Activated CD8-positive, alpha-beta memory T cell treated with anti-CD3 and anti-CD28 coated beads, Interleukin-2, amount 10 ng/mL, durations not matched to agents 7 days and 5 days (primary cell): ENCODE data around the gene C19orf12. TPM values are rescaled to one million over a fixed set of nuclear protein-coding genes. Genes with fewer than 3 reads are reported as not detected.
A peak's percentile ranks its signal among the peaks of the same experiment; 100 is the strongest.

Experiments
- ATAC-seq: fragments of 150-1000 bp; cut with Tn5 transposase; one replicate; pipeline ENCODE4 v1.10.0; 2021; ENCODE audit warnings: moderate library complexity
- CTCF ChIA-PET: fragments of 350-600 bp; sonication (Branson Sonifier 250); formaldehyde crosslinking; loops from one replicate; lab custom pipeline; 2021; ENCODE audit warnings: antibody characterized with exemption; lab: Charles Lee
- DNase-seq: peaks from one replicate; pipeline ENCODE4 v3.0.0-alpha.2; 2020
- H3K27ac Mint-ChIP-seq: one replicate; pipeline ENCODE4 v1.8.0; 2021; ENCODE audit warnings: mild to moderate bottlenecking, mixed read lengths
- H3K27me3 Mint-ChIP-seq: one replicate; pipeline ENCODE4 v1.8.0; 2021; ENCODE audit warnings: mixed read lengths
- H3K36me3 Mint-ChIP-seq: one replicate; pipeline ENCODE4 v1.8.0; 2021; ENCODE audit warnings: mild to moderate bottlenecking, mixed read lengths
- H3K4me1 Mint-ChIP-seq: one replicate; pipeline ENCODE4 v1.8.0; 2021; ENCODE audit warnings: mixed read lengths
- H3K4me3 Mint-ChIP-seq: one replicate; pipeline ENCODE4 v1.8.0; 2021; ENCODE audit warnings: mild to moderate bottlenecking, moderate library complexity, mixed read lengths
- H3K9me3 Mint-ChIP-seq: one replicate; pipeline ENCODE4 v1.8.0; 2022; ENCODE audit warnings: low read depth, mixed read lengths
- total RNA-seq, 2 experiments: library from RNA; stranded (reverse); gene quantifications; one replicate each; pipeline ENCODE4 v1.2.3, GENCODE V29; 2021

C19orf12 gene
- total RNA-seq, 2 experiments from 2014 or later = 43.6 to 44.1 TPM

- no peaks in the 10 kb centered on the region for H3K27me3 Mint-ChIP-seq
- no peak for ATAC-seq
- H3K4me1 Mint-ChIP-seq = peaks cover 53% of the 10 kb centered on the region
- no peak overlapping the region for H3K27ac Mint-ChIP-seq
- H3K9me3 Mint-ChIP-seq = peaks cover 4% of the 10 kb centered on the region
- CTCF ChIA-PET = interaction anchor here (0.7 to 2.5 kb wide), 5 partner anchors 14 to 76 kb away, joined by 3 to 14 read pairs (median 5); partner anchors contain the start of gene PLEKHF1
- peaks cover 10% of the 10 kb centered on the region for H3K36me3 Mint-ChIP-seq
- no peak for DNase-seq
- H3K4me3 Mint-ChIP-seq = no peak overlapping the region
Measured at GRCh38 chr19:29686285-29686805, 28.7 kb downstream of the C19orf12 start.

DNA sequence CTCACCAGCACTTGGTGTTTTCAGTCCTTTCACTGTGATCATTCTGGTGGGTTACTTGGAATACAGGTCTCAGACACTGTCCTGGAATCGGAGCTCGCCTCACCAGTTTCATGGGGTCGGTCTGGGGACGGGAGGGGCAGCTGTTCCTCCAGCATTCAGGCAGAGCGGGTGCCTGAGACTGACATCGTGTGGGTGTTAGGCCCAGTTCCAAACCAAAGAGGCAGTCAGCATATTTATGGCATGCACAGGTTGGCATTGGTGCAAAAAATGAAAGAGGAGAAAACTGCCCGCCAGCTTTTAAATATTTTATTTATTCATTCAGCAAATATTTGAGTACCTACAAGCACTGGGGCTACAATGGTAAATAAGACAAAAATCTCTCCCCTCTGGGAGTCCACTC, 29.7 kb downstream of the C19orf12 start:
- H3K27ac Mint-ChIP-seq = no peak overlapping the region
- ATAC-seq = no peak
- peaks cover 10% of the 10 kb centered on the region for H3K36me3 Mint-ChIP-seq
- no peak for DNase-seq
- peaks cover 55% of the 10 kb centered on the region for H3K4me1 Mint-ChIP-seq
- H3K4me3 Mint-ChIP-seq = no peak overlapping the region
- no peaks in the 10 kb centered on the region for H3K27me3 Mint-ChIP-seq
- CTCF ChIA-PET = interaction anchor here (0.9 to 11.2 kb wide), 6 partner anchors 13 to 75 kb away, joined by 3 to 85 read pairs (median 10); partner anchors contain the start of gene PLEKHF1
- H3K9me3 Mint-ChIP-seq = peaks cover 4% of the 10 kb centered on the region

GRCh38 chr19:29683009-29683408, 32.1 kb downstream of the C19orf12 start:
- Mint-ChIP-seq H3K9me3 (no peaks in the 10 kb centered on the region), H3K4me1 (peaks cover 60% of the 10 kb centered on the region), H3K27me3 (no peaks in the 10 kb centered on the region), H3K27ac (no peak overlapping the region), H3K4me3 (no peak overlapping the region), H3K36me3 (peaks cover 3% of the 10 kb centered on the region)
- ATAC-seq (no peak), DNase-seq (no peak)
- CTCF ChIA-PET = interaction anchor here (2.4 to 11.2 kb wide), 4 partner anchors 11 to 73 kb away, joined by 11 to 85 read pairs (median 14); partner anchors contain the start of gene PLEKHF1

DNA sequence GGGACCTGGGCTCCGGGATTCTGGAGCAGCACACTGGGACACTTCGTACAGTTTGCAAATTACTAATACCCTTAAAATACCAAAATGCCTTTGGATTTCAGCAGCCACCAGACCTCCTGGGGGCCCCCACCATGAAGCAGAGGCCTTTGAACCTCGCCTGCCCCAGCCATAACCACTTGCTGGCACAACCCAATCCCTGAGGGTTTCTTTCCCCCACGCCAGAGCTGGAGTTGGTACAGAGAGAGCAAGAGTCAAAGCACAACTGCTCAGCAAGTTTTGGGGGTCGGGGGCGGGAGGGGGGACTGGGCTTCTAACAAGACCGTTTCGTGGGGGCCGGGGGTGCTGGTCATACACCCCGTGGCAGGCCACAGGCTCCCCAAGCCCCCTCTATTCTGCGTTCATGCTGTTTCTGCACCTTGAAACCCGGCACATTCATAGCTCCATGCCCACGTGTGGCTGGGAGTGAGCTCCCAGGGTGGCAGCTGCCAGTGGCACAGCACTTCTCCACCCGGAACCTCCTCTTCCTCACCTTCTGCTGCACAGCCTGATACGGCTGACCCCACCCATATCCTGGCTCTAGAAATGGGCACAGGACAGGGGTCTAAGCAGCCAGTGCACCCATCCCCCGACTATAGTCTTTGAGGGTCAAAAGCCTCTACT, 32.7 kb downstream of the C19orf12 start:
- H3K4me3 Mint-ChIP-seq = no peak overlapping the region
- H3K27me3 Mint-ChIP-seq = no peaks in the 10 kb centered on the region
- no peak for ATAC-seq
- no peak for DNase-seq
- no peak overlapping the region for H3K27ac Mint-ChIP-seq
- H3K9me3 Mint-ChIP-seq = no peaks in the 10 kb centered on the region
- peaks cover 6% of the 10 kb centered on the region for H3K36me3 Mint-ChIP-seq
- CTCF ChIA-PET = interaction anchor here (0.9 to 11.2 kb wide), 9 partner anchors 8 to 76 kb away, joined by 3 to 85 read pairs (median 10); partner anchors contain the start of genes C19orf12, PLEKHF1 and POP4
- H3K4me1 Mint-ChIP-seq = peaks cover 60% of the 10 kb centered on the region

- DNase-seq (no peak), ATAC-seq (no peak)
- H3K4me3 Mint-ChIP-seq = peak overlapping the region; percentile 36
- CTCF ChIA-PET = interaction anchor here (0.9 to 11.2 kb wide), 11 partner anchors 9 to 75 kb away, joined by 3 to 85 read pairs (median 9); partner anchors contain the start of genes C19orf12, PLEKHF1 and POP4
- peaks cover 10% of the 10 kb centered on the region for H3K36me3 Mint-ChIP-seq
- peaks cover 61% of the 10 kb centered on the region for H3K4me1 Mint-ChIP-seq
- no peaks in the 10 kb centered on the region for H3K27me3 Mint-ChIP-seq
- H3K9me3 Mint-ChIP-seq = no peaks in the 10 kb centered on the region
- H3K27ac Mint-ChIP-seq = peak overlapping the region; percentile 85
Measured at GRCh38 chr19:29681422-29682235, 33.4 kb downstream of the C19orf12 start.

DNA sequence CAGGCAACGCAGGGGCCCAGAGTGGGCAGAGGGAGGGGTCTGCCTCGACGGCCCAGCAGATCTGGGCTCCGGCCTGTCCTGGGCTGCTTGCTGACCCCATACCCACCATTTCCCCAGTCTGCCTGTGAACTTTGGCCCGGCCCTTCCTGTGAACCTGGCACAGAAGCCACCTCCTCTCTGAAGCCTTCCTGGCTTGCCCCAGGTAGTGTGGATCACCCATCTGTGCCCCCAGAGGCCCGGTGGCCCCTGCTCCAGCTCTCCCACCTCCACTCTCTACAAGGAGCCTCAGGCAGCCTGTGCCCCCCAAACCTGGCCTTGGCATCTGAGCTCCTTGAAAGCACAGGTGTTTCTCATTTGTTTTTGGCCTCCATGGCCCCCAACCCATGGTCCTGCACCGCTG, 34.1 kb downstream of the C19orf12 start:
- CTCF ChIA-PET = interaction anchor here (1.0 to 11.2 kb wide), 10 partner anchors 9 to 74 kb away, joined by 3 to 85 read pairs (median 10); partner anchors contain the start of genes PLEKHF1 and POP4
- Mint-ChIP-seq H3K9me3 (no peaks in the 10 kb centered on the region), H3K27me3 (no peaks in the 10 kb centered on the region), H3K4me3 (peak overlapping the region; percentile 43), H3K36me3 (peaks cover 15% of the 10 kb centered on the region), H3K27ac (peak overlapping the region; percentile 85), H3K4me1 (peaks cover 68% of the 10 kb centered on the region)
- ATAC-seq (peak; percentile 4), DNase-seq (no peak)

GRCh38 chr19:29680447-29680846, 34.6 kb downstream of the C19orf12 start:
- H3K4me1 Mint-ChIP-seq = peaks cover 73% of the 10 kb centered on the region
- H3K27ac Mint-ChIP-seq = peak overlapping the region; percentile 85
- H3K9me3 Mint-ChIP-seq = no peaks in the 10 kb centered on the region
- no peaks in the 10 kb centered on the region for H3K27me3 Mint-ChIP-seq
- H3K36me3 Mint-ChIP-seq = peaks cover 18% of the 10 kb centered on the region
- ATAC-seq (peak; percentile 89), DNase-seq (peak; percentile 95)
- CTCF ChIA-PET = interaction anchor here (0.6 to 11.2 kb wide), 11 partner anchors 9 to 70 kb away, joined by 3 to 85 read pairs (median 9); partner anchors contain the start of gene PLEKHF1
- H3K4me3 Mint-ChIP-seq = peak overlapping the region; percentile 43

DNA sequence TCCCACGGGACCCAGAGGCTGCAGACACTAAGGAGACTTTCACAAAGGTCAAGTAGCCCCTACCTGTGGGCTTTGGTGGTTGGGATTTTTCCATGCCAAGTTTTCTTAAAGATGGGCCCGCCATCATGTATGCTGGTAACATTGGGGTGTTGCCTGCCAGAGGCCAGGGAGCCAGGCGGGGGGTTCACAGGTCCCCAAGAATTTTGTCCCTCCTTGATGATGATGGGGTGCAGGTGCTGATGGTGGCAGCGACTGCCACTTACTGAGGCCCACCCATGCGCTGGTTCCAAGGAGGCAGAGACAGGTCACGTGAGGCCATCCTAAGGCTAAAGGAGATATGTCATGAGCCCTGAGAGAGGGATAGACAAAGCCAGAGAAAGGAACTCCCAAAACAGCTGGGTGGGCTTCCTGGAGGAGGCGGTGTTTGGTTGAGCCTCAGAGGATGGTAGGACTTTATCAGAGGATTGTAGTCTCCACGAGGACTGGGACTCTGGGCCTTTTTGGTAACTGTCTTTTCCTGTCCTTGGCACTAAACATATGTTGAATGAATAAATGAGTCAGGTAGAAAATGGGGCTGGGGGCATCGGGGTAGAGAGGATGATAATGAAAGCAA, 35.4 kb downstream of the C19orf12 start:
- peaks cover 22% of the 10 kb centered on the region for H3K36me3 Mint-ChIP-seq
- H3K27ac Mint-ChIP-seq = peak overlapping the region; percentile 90
- ATAC-seq (no peak), DNase-seq (no peak)
- peaks cover 75% of the 10 kb centered on the region for H3K4me1 Mint-ChIP-seq
- no peaks in the 10 kb centered on the region for H3K27me3 Mint-ChIP-seq
- H3K9me3 Mint-ChIP-seq = no peaks in the 10 kb centered on the region
- H3K4me3 Mint-ChIP-seq = peak overlapping the region; percentile 50
- CTCF ChIA-PET = interaction anchor here (0.6 to 11.2 kb wide), 10 partner anchors 8 to 74 kb away, joined by 3 to 85 read pairs (median 6); partner anchors contain the start of genes C19orf12, PLEKHF1 and POP4

- peak overlapping the region; percentile 32 for H3K27ac Mint-ChIP-seq
- peaks cover 27% of the 10 kb centered on the region for H3K36me3 Mint-ChIP-seq
- DNase-seq (no peak), ATAC-seq (no peak)
- no peaks in the 10 kb centered on the region for H3K9me3 Mint-ChIP-seq
- no peak overlapping the region for H3K4me3 Mint-ChIP-seq
- CTCF ChIA-PET = interaction anchor here (1.0 to 11.2 kb wide), 6 partner anchors 12 to 69 kb away, joined by 3 to 85 read pairs (median 9); partner anchors contain the start of genes C19orf12 and PLEKHF1
- peaks cover 77% of the 10 kb centered on the region for H3K4me1 Mint-ChIP-seq
- no peaks in the 10 kb centered on the region for H3K27me3 Mint-ChIP-seq
Measured at GRCh38 chr19:29678484-29679106, 36.5 kb downstream of the C19orf12 start.

- H3K36me3 Mint-ChIP-seq = peaks cover 37% of the 10 kb centered on the region
- no peak overlapping the region for H3K27ac Mint-ChIP-seq
- no peak overlapping the region for H3K4me3 Mint-ChIP-seq
- CTCF ChIA-PET = interaction anchor here (1.2 to 11.2 kb wide), 4 partner anchors 10 to 67 kb away, joined by 3 to 85 read pairs (median 8); partner anchors contain the start of genes C19orf12 and PLEKHF1
- H3K4me1 Mint-ChIP-seq = peaks cover 83% of the 10 kb centered on the region
- DNase-seq (no peak), ATAC-seq (no peak)
- H3K9me3 Mint-ChIP-seq = no peaks in the 10 kb centered on the region
- H3K27me3 Mint-ChIP-seq = no peaks in the 10 kb centered on the region
Measured at GRCh38 chr19:29677001-29677817, 37.9 kb downstream of the C19orf12 start.

- no peak overlapping the region for H3K4me3 Mint-ChIP-seq
- no peak for DNase-seq
- H3K36me3 Mint-ChIP-seq = peaks cover 40% of the 10 kb centered on the region
- peak overlapping the region; percentile 43 for H3K27ac Mint-ChIP-seq
- no peak for ATAC-seq
- H3K27me3 Mint-ChIP-seq = no peaks in the 10 kb centered on the region
- CTCF ChIA-PET = interaction anchor here (0.7 to 11.2 kb wide), 4 partner anchors 10 to 66 kb away, joined by 3 to 85 read pairs (median 4); partner anchors contain the start of gene PLEKHF1
- H3K4me1 Mint-ChIP-seq = peaks cover 86% of the 10 kb centered on the region
- no peaks in the 10 kb centered on the region for H3K9me3 Mint-ChIP-seq
Measured at GRCh38 chr19:29676586-29676985, 38.5 kb downstream of the C19orf12 start.
